AG04450 (cell line): ENCODE data around the gene ACSL6. TPM values are rescaled to one million over a fixed set of nuclear protein-coding genes. Genes with fewer than 3 reads are reported as not detected.

ENCODE experiments used
- CTCF ChIA-PET: fragments of 300-600, 350-600 bp; formaldehyde crosslinking; extraction: SDS; loops from one replicate; lab custom pipeline; 2022; ENCODE audit warnings: antibody characterized with exemption, inconsistent platforms; lab: Charles Lee
- POLR2A ChIA-PET: fragments of 350-600 bp; formaldehyde crosslinking; extraction: SDS; loops from one replicate; lab custom pipeline; 2021; ENCODE audit warnings: antibody characterized with exemption, inconsistent platforms; lab: Yijun Ruan, JAX
- DNase-seq: peaks from one replicate; pipeline ENCODE4 v3.0.0-alpha.2; 2011; ENCODE audit warnings: low read depth, low spot score
- H3K27ac ChIP-seq: one replicate; pipeline ENCODE4 v1.5.1; 2012; ENCODE audit warnings: low read depth, low read length, control low read depth
- H3K27me3 ChIP-seq: one replicate; pipeline ENCODE4 v1.6.0; 2012; ENCODE audit warnings: low read length; ENCODE audit not compliant: control insufficient read depth, insufficient read depth
- H3K4me3 ChIP-seq: 2 replicates; pipeline ENCODE4 v1.5.1; 2011; ENCODE audit warnings: mild to moderate bottlenecking, low read depth, low read length, control low read depth
- H3K9me3 ChIP-seq: 2 replicates; pipeline ENCODE4 v1.5.1; 2012; ENCODE audit warnings: low read length; ENCODE audit not compliant: control insufficient read depth, insufficient read depth
- polyA plus RNA-seq: library from polyadenylated mRNA; depleted of rRNA; stranded (reverse); fragments of >200 nt; gene quantifications from 2 replicates; pipeline ENCODE4 v1.2.3, GENCODE V29; 2011
- TF ChIP-seq, protein P1 (sequence below): IDR thresholded peaks from 2 replicates; pipeline ENCODE4 v1.5.1; 2011; ENCODE audit warnings: low read depth, low read length, control low read depth, inconsistent platforms

The ACSL6 gene
- polyA plus RNA-seq, 1 experiment, result not detected

DNA sequence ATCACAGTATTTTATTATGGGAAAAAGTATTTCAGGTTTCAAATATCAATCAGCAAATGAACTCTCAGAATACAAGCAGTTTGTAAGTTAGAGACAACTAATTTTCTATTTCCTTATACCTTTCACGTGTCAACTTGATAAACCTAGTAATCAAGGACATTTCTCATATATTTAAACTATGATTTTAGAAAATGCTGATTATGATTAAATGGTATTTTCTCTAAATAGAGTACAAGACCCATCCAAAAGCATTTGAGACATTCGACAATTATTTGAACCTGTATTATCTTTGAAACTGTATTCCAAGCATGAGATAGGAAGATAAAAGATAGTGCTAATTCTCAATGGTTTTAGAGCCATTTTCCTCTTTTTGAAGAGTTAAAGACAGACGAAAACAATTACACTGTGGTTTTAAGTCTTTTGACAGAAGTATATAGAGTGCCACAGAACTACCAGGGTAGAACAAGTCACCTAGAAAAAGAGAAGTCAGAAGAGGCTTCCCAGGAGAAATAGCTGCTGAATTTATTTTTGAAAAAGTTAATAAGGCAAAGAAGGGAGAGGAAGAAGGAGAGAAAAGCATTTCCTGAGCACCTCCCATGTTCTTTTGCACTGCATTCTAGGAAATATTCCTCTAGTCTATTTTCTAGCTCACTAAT lies 71.6 kb downstream of the ACSL6 start:
- H3K27ac ChIP-seq, result no peak overlapping the region
- TF ChIP-seq, protein P1, sequence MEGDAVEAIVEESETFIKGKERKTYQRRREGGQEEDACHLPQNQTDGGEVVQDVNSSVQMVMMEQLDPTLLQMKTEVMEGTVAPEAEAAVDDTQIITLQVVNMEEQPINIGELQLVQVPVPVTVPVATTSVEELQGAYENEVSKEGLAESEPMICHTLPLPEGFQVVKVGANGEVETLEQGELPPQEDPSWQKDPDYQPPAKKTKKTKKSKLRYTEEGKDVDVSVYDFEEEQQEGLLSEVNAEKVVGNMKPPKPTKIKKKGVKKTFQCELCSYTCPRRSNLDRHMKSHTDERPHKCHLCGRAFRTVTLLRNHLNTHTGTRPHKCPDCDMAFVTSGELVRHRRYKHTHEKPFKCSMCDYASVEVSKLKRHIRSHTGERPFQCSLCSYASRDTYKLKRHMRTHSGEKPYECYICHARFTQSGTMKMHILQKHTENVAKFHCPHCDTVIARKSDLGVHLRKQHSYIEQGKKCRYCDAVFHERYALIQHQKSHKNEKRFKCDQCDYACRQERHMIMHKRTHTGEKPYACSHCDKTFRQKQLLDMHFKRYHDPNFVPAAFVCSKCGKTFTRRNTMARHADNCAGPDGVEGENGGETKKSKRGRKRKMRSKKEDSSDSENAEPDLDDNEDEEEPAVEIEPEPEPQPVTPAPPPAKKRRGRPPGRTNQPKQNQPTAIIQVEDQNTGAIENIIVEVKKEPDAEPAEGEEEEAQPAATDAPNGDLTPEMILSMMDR, result no peak
- ChIA-PET POLR2A (no interaction called here), CTCF (interaction anchor here (0.6 kb wide), 1 partner anchor 350 kb away, joined by 3 read pairs; no protein-coding TSS in a partner anchor)
- no peak overlapping the region for H3K4me3 ChIP-seq
- no peaks in the 10 kb centered on the region for H3K9me3 ChIP-seq
- peaks cover 2% of the 10 kb centered on the region for H3K27me3 ChIP-seq
- no peak for DNase-seq

DNA sequence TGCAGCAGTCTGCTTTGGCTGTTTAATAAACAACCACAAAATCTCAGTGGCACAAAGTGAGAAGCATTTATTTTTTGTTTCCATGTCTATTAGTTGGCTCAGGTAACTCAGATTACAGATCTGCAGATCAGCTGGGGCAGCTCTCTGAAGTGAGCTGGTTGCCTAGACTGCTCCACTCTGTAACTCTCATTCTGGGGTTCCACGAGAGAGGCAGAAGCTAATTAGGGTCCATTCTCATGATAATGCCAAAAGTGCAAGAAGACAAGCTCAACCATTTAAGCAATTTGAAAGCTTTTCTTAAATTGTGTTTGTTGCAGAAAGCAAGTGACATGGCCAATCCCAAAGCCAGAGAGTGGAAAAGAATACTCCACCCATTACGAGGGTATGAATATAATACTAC lies 79.2 kb downstream of the ACSL6 start:
- POLR2A ChIA-PET, result no interaction called here
- H3K27ac ChIP-seq, result no peak overlapping the region
- no peak overlapping the region for H3K4me3 ChIP-seq
- CTCF ChIA-PET, result no interaction called here
- peaks cover 4% of the 10 kb centered on the region; the same call in 1 of the 2 replicates for H3K9me3 ChIP-seq
- no peak for DNase-seq
- TF ChIP-seq, protein P1, result no peak
- peaks cover 4% of the 10 kb centered on the region for H3K27me3 ChIP-seq

DNA sequence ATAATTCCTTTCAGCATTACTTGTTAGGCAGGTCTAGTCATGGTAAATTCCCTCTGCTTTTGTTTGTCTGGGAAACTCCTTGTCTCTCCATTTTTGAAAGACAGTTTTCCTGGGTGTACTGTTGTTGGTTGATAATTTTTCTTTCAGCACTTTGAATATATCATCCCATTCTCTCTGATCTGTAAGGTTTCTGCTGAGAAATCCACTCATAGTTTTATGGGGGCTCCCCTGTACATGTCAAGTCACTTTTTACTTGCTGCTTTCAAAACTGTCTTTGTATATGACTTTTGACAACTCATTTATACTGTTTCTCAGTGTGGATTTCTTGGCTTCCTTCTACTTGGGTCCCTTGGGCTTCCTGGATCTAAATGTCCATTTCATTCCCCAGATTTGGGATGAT lies 82.5 kb downstream of the ACSL6 start:
- ChIA-PET CTCF (no interaction called here), POLR2A (no interaction called here)
- Histone ChIP-seq H3K9me3 (peaks cover 4% of the 10 kb centered on the region; the same call in 1 of the 2 replicates), H3K27me3 (peaks cover 2% of the 10 kb centered on the region), H3K27ac (no peak overlapping the region), H3K4me3 (no peak overlapping the region)
- TF ChIP-seq, protein P1, result no peak
- no peak for DNase-seq

DNA sequence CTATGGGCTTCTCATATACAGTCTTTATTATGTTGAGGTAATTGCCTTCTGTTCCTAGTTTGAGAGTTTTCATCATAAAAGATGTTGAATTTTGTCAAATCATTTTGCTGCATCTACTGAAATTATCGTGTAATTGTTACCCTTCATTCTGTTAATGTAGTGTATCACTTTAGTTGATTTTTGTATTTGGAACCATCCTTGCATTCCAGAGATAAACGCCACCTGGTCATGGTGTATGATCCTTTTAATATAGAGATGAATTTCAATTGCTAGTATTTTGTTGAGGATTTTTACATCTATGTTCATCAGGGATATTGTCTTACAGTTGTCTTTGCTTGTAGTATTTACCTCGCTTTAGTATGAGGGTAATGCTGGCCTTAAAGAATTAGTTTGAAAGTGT lies 85.3 kb downstream of the ACSL6 start:
- ChIA-PET POLR2A (no interaction called here), CTCF (no interaction called here)
- Histone ChIP-seq H3K9me3 (peaks cover 4% of the 10 kb centered on the region; the same call in 1 of the 2 replicates), H3K27ac (no peak overlapping the region), H3K4me3 (no peak overlapping the region), H3K27me3 (peaks cover 2% of the 10 kb centered on the region)
- DNase-seq, result no peak
- TF ChIP-seq, protein P1, result no peak

DNA sequence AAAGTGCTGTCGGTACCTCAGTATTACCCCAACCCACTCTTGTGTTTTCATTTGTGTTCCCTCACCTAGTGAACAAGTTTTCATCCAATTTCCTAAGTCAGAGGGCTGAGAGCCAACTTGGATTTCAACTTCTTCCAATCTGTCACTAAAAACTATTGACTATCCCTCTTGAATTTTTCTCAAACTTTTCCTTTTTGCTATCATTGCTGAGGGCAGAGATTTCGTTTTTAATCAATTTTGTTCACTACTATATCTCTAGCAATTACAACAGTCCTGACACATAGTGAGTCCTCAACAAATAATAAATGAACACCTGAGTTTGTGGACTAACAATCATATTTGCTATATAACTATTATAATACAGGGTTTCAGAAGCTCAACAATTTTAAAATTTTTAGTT lies 95.0 kb downstream of the ACSL6 start:
- Histone ChIP-seq H3K27ac (no peak overlapping the region), H3K4me3 (no peak overlapping the region), H3K27me3 (no peaks in the 10 kb centered on the region), H3K9me3 (no peaks in the 10 kb centered on the region)
- ChIA-PET CTCF (no interaction called here), POLR2A (no interaction called here)
- TF ChIP-seq, protein P1, result no peak
- no peak for DNase-seq
